HG02870 (cell line): ENCODE data around the gene CPNE6.
A peak's percentile ranks its signal among the peaks of the same experiment; 100 is the strongest.
"Not testable (repeated sequence)": the region's sequence is repeated elsewhere in the genome, so short reads cannot be mapped to it uniquely, and the experiment has no call there.

ENCODE experiments used
- ATAC-seq: cut with Tn5 transposase; IDR thresholded peaks from one replicate; pipeline ENCODE4 v1.9.1; 2021; ENCODE audit warnings: mild to moderate bottlenecking, moderate library complexity; ENCODE audit not compliant: unreplicated experiment

CPNE6 gene

GRCh38 chr14:24102357-24103048, 31.1 kb downstream of the CPNE6 start:
- ATAC-seq, result no peak

- ATAC-seq, result no peak
Measured at GRCh38 chr14:24103451-24103850, 32.1 kb downstream of the CPNE6 start.

GRCh38 chr14:24105609-24106239, 34.4 kb downstream of the CPNE6 start:
- not testable (repeated sequence) for ATAC-seq

- ATAC-seq, result no peak
Measured at GRCh38 chr14:24106672-24107271, 35.4 kb downstream of the CPNE6 start.

- ATAC-seq, result no peak
Measured at GRCh38 chr14:24108336-24108874, 37.0 kb downstream of the CPNE6 start.

- ATAC-seq, result no peak
Measured at GRCh38 chr14:24110060-24110459, 38.7 kb downstream of the CPNE6 start.

- ATAC-seq, result no peak
Measured at GRCh38 chr14:24110523-24110922, 39.2 kb downstream of the CPNE6 start.

GRCh38 chr14:24113379-24113800, 42.0 kb downstream of the CPNE6 start:
- no peak for ATAC-seq

GRCh38 chr14:24113801-24114531, 42.6 kb downstream of the CPNE6 start:
- peak; percentile 24 for ATAC-seq

- peak; percentile 85 for ATAC-seq
Measured at GRCh38 chr14:24114532-24115421, 43.4 kb downstream of the CPNE6 start, which contains the start of the genes DCAF11 and NRL. TSS of gene DCAF11 (plus strand) at chr14:24114777. CDS start at chr14:24115595, 818 bp downstream. TSS of gene NRL (minus strand) at chr14:24114949. CDS start at chr14:24082848, 32,101 bp downstream.

GRCh38 chr14:24115422-24116127, 44.2 kb downstream of the CPNE6 start:
- ATAC-seq, result no peak

GRCh38 chr14:24116128-24116814, 44.9 kb downstream of the CPNE6 start:
- ATAC-seq, result no peak

GRCh38 chr14:24117179-24117578, 45.8 kb downstream of the CPNE6 start:
- no peak for ATAC-seq

- ATAC-seq, result no peak
Measured at GRCh38 chr14:24119691-24120090, 48.3 kb downstream of the CPNE6 start.

GRCh38 chr14:24121210-24121609, 49.8 kb downstream of the CPNE6 start:
- no peak for ATAC-seq

GRCh38 chr14:24122416-24122815, 51.1 kb downstream of the CPNE6 start:
- ATAC-seq, result no peak

- no peak for ATAC-seq
Measured at GRCh38 chr14:24122898-24123297, 51.5 kb downstream of the CPNE6 start.
